ENCODE measurements around the gene FAM209A.

DNA sequence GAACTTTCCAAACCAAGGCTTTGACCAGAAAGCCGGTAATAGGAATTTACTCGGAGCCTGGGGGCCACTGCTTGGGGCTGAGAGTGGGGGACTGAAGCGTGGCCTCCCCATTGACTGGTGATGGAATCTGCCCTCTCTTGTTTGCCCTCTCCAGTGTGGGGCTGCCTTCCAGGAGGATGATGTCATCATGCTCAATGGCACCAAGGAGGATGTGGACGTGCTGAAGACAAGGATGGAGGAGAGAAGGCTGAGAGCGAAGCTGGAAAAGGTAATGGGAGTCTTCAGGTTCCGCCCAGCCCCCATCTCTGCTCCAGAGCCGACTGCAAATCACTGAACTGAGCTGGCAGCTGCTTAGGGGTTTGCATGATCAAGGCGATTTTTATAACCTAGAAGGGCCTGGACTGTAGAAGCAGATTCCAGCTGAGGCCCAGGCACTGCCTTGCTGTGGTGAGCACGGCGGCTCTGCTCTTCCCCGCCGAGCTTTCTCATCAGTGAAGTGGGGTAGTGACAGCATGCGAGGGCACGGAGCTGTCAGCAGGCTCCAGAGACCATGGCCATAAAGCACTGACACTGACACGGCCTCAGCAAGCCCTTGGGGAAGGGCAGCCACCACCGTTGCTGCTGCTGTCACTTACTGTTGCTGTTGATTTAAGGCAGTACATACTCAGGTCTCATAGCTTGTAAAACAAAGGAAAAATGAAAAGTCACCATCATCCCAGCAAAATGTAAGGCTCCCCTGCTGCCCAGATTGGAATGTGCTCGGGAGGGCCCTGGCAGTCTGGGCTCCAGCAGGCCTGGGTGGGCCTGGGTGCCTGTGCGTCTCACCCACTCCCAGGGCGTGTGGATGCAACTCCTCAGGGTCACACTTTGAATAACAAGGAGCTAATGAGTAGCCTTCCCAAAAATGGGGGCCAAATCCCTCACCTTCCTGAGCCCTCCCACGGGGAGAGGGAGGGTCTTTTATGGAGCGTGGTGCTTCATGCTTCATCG is 11.1 kb upstream of the FAM209A start:
- TF ChIP-seq, protein P1, sequence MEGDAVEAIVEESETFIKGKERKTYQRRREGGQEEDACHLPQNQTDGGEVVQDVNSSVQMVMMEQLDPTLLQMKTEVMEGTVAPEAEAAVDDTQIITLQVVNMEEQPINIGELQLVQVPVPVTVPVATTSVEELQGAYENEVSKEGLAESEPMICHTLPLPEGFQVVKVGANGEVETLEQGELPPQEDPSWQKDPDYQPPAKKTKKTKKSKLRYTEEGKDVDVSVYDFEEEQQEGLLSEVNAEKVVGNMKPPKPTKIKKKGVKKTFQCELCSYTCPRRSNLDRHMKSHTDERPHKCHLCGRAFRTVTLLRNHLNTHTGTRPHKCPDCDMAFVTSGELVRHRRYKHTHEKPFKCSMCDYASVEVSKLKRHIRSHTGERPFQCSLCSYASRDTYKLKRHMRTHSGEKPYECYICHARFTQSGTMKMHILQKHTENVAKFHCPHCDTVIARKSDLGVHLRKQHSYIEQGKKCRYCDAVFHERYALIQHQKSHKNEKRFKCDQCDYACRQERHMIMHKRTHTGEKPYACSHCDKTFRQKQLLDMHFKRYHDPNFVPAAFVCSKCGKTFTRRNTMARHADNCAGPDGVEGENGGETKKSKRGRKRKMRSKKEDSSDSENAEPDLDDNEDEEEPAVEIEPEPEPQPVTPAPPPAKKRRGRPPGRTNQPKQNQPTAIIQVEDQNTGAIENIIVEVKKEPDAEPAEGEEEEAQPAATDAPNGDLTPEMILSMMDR (IDR thresholded peaks at IDR 0.05), result no peak
- no peak for TF ChIP-seq POLR2A (IDR thresholded peaks at IDR 0.05)

All from testis (tissue), 2 donors.